ENCODE data around the gene FIG4. TPM values are rescaled to one million over a fixed set of nuclear protein-coding genes. Genes with fewer than 3 reads are reported as not detected.

FIG4 gene
- total RNA-seq (2022; extraction: Qiagen RNA extraction; ENCODE audit: low read depth), result 3.6 to 5.3 TPM (median 4.3 TPM) in 5 replicates

DNA sequence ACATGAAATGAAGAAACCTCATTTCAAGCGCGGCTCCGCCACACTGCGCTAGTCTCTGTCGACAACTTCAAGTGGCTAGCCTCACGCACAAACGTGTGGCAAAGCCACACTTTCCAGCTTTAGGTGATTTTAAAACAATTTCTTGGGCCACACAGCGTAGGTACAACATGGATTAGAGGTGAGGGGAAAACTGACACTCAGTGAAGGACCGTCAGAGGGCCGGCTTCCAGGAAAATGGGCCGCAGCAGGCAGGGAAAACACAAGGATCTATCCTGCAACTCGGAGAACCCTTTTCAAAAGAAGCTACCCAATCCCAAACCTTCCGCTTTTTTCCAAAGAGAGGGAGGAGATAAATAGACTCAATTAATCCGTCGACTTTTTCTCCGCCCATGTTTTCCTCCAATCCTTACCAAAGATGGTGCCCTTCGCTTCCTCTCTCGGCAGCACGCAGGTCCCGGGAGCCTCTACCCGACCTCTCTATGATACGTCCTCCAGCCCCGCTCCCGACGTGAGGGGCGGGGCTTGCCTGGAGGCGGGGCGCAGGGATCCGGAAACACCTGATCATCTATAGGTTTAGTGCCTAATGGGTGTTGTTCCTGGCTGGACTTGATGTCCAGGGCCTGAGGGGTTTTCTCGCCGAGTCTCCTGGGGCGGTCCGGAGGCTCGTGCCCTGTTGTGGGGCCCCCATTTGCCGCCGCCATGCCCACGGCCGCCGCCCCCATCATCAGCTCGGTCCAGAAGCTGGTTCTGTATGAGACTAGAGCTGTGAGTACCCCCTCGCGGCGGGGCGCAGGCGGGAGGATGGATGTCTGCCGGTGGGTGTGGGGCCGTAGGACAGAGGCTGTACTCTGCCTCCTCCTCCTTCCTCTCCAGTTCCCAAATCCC lies at the start of gene FIG4, which contains the start of gene AK9:
Gene FIG4 (plus strand): TSS at position 560 of the 885 bp plus-strand sequence. CDS start 140 bp downstream, at position 700.
Gene AK9 (minus strand): TSS at position 466 of the 885 bp plus-strand sequence. CDS start 15,457 bp downstream, outside the sequence.

Other genes with a start within 250 kb of the FIG4 start
- 9.9 to 15.6 TPM (median 11.4 TPM) in 5 replicates for gene MICAL1, start 235.5 kb upstream of the FIG4 start, total RNA-seq (2022; extraction: Qiagen RNA extraction; ENCODE audit: low read depth)
- 3.8 to 4.6 TPM (median 4.2 TPM) in 5 replicates for gene ZBTB24, start 208.1 kb upstream of the FIG4 start, total RNA-seq (2022; extraction: Qiagen RNA extraction; ENCODE audit: low read depth)
- gene AK9, start 94 bp upstream of the FIG4 start, total RNA-seq (2022; extraction: Qiagen RNA extraction; ENCODE audit: low read depth), result 1.0 to 1.6 TPM (median 1.4 TPM) in 5 replicates